Posterior cingulate gyrus (tissue), 11 donors: Measurements from ENCODE around the gene NFE2L1.
A peak's percentile ranks its signal among the peaks of the same experiment; 100 is the strongest.
"Not testable (repeated sequence)": the region's sequence is repeated elsewhere in the genome, so short reads cannot be mapped to it uniquely, and the experiment has no call there.

Experiments used
- DNase-seq, 10 donors: peaks; one replicate each; pipeline versions ENCODE4 v3.0.0 to v3.0.0-alpha.2; 2020 to 2021; ENCODE audit warnings: mixed read lengths in 3 of 10
- intact Hi-C: fragments of 100-400 bp; cut with DNase I; formaldehyde crosslinking; loops from one replicate; pipeline ENCODE4 v1.15.1; 2023

NFE2L1 gene

GRCh38 chr17:48064638-48065037, 16.5 kb downstream of the NFE2L1 start:
- no peak for DNase-seq
- intact Hi-C loops: no loop called here

- intact Hi-C loops: no loop called here
- DNase-seq: no peak
Observed at GRCh38 chr17:48066192-48066591, 18.0 kb downstream of the NFE2L1 start.

DNA sequence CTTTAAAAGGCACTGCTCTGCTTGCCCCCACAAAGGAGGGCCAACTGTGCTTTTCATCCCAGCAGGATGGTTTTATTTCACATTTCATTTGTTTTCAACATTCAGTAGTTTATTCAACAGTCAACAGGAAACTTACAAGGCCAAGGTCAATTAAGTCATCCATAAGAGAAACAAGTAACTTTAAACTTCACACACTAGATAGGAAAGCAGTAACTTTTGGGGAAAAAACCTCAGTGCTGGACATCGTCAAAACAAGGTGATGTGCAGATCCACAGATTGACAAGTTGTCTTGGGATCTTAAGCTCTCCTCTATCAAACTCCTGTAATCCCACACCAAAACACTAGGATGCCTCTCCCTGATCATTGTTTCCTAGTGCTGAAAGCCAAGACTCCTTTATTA, 18.5 kb downstream of the NFE2L1 start:
- intact Hi-C loops: no loop called here
- DNase-seq: no peak

DNA sequence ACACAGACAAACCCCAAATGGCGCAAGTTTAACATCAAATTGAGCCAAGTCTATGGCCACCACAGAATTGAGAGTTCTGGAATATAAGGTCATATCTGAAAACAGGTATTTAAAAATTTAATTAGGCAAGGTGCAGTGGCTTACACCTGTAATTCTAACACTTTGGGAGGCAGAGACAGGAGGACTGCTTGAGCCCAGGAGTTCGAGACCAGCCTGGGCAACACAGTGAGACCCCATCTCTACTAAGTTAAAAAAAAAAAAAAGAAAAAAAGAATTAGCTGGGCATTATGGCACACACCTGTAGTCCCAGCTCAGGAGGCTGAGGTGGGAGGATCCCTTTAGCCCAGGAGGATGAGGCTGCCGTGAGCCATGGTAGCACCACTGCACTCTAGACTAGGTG, 19.1 kb downstream of the NFE2L1 start:
- intact Hi-C loops: no loop called here
- no peak for DNase-seq

DNA sequence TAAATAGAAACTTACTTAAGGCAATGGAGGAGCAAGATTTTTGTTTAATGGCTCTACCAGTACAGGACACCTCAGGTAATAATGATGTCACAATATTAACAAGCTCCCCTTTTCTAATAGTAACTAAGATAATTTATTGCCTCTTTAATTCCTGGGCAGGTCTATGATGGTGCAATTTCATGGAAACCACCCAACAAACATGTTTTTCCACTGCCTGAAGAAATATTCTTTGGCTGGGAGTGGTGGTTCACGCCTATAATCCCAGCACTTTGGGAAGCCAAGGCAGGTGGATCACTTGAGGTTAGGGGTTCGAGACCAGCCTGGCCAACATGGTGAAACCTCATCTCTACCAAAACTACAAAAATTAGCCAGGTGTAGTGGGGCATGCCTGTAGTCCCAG, 19.6 kb downstream of the NFE2L1 start:
- DNase-seq, intact Hi-C loops: not testable (repeated sequence)

DNA sequence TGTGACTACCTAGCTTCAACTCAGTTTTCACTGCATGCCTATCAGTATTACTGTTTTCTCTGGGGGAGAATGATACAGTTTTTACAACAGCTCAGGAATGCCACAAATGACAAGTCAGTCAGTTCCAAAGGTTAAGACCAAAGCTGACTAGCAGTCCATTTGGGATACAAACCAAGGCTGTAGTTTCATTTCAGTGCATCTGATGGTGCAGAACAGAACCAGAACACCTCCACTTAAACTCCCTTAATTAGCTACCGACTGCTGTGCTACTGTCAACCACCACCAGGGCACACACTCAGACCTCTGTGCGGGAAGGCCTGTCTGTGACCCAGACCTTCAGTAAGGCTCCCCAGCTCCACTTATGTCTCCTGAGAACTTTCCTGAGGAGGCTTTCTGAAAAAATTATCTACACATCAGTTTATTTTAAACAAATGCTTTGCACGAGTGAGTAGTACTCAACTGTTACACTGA, 20.4 kb downstream of the NFE2L1 start:
- intact Hi-C loops: no loop called here
- DNase-seq: peak in 1 of 10 donors; percentile 1

- DNase-seq: no peak
- intact Hi-C loops: no loop called here
Observed at GRCh38 chr17:48070195-48070594, 22.0 kb downstream of the NFE2L1 start.

DNA sequence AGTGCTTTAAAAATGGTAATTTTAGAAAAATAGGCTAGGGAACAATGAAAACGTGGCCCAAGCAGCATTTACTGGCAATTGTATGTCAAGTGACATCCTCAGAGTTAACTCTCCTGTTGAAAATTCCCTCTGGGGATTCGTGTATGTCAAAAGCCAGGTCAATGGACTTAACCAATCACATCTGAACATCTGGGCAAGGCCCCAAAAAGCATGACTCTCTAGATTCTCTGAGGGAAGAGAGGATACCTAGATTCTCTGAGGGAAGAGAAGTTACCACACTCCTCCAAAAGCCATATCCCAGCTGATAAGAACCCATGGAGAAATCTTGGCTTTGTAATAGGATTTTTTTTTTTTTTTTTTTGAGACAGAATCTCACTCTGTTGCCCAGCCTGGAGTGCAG, 23.5 kb downstream of the NFE2L1 start:
- no peak for DNase-seq

DNA sequence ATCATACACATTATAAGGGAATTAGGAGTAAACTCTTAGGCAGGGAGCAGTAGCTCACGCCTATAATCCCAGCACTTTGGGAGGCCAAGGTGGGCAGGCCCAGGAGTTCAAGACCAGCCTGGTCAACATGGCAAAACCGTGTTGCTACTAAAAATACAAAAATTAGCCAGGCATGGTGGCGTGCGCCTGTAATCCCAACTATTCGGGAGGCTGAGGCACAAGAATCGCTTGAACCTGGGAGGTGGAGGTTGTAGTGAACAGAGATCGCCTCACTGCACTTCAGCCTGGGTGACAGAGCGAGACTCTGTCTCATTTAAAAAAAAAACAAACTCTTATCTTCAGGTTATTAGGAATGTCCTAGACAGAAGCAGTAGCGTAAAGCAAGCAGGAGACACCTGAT, 24.7 kb downstream of the NFE2L1 start:
- DNase-seq: peak in 1 of 10 donors; percentile 51
- intact Hi-C loops: not testable (repeated sequence)

More for the DNA sequence above, 23.5 kb downstream of the NFE2L1 start:
- intact Hi-C loops: no loop called here

DNA sequence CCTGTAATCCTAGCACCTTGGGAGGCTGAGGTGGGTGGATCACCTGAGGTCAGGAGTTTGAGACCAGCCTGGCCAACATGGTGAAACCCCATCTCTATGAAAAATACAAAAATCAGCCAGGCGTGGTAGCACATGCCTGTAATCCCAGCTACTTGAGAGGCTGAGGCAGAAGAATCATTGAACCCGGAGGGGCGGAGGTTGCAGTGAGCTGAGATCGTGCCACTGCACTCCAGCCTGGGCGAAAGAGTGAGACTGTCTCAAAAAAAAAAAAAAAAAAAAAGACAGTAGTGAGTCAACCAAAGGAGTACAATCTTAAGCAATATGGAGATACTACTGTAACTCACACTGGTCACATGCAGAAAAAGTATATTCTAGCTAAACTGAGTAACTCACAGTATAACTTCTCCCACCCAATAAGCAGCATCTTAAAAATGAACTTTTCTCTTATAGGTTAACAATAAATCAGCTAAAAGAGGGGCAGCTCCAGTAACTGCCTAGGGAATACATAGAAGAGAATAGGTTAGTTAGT, 25.5 kb downstream of the NFE2L1 start:
- peak in 1 of 10 donors; percentile 14 for DNase-seq
- intact Hi-C loops: loop anchor here (1.0 kb wide), 1 partner anchor 47 kb away; no protein-coding TSS in a partner anchor

DNA sequence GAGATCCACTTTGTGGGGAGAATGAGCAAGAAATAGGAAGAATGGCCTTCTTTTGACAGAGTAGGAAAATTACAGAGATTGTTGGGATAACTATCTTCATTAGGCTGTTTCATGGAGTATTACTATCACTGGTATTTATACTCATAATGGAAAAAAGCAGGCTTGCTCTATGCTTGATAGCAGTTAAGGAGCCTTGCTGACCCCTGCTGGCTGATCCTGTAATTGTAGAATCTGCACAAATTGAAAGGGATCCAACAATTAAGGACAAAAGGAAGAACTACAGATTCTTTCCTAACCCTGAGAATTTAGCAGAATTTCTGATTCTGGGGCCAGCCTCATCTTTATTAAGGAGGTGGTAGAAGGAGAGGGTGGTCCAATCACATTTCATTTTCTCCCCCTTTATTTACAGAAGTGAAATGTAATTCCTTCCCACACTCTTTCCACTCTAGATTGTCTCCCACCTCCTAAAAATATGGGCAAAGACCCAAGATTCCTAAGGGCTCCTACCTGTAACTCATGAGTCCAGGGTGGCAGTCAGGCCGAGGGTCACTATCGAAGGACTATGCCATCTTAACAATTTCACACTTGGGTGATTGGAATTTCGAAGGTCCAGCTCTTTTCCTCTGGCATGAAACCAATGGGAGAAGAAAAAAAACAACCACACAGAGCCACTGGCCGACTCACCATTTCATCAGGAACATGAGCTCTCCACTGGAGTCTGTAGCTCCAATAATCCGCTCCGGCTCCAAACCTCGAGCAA, 26.3 kb downstream of the NFE2L1 start:
- intact Hi-C loops: loop anchor here (1.0 kb wide), 1 partner anchor 48 kb away; no protein-coding TSS in a partner anchor
- peak in 7 of 10 donors; percentile 57 to 89 (median 70) for DNase-seq

GRCh38 chr17:48077152-48077551, 29.0 kb downstream of the NFE2L1 start:
- intact Hi-C loops: not testable (repeated sequence)
- DNase-seq: peak in 1 of 10 donors; percentile 10

DNA sequence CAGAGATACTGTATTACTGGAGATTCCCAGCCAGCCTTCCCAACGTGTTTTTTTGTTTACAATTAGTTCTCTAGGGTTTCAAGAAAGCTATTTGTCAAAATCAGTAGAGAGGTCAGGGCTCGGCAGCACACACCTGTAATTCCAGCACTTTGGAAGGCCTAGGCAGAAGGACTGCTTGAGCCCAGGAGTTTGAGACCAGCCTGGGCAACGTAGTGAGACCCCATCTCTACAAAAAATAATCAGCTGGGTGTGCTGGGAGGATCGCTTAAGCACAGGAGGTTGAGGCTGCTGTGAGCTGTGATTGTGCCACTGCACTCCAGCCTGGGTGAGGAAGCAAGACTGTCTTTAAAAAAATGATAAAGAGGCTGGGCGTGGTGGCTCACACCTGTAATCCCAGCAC, 33.7 kb downstream of the NFE2L1 start:
- DNase-seq: no peak
- intact Hi-C loops: loop anchor here (5.0 kb wide), 1 partner anchor 50 kb away; no protein-coding TSS in a partner anchor

GRCh38 chr17:48084932-48085331, 36.8 kb downstream of the NFE2L1 start:
- DNase-seq: no peak
- intact Hi-C loops: loop anchor here (5.0 kb wide), 1 partner anchor 47 kb away; no protein-coding TSS in a partner anchor

DNA sequence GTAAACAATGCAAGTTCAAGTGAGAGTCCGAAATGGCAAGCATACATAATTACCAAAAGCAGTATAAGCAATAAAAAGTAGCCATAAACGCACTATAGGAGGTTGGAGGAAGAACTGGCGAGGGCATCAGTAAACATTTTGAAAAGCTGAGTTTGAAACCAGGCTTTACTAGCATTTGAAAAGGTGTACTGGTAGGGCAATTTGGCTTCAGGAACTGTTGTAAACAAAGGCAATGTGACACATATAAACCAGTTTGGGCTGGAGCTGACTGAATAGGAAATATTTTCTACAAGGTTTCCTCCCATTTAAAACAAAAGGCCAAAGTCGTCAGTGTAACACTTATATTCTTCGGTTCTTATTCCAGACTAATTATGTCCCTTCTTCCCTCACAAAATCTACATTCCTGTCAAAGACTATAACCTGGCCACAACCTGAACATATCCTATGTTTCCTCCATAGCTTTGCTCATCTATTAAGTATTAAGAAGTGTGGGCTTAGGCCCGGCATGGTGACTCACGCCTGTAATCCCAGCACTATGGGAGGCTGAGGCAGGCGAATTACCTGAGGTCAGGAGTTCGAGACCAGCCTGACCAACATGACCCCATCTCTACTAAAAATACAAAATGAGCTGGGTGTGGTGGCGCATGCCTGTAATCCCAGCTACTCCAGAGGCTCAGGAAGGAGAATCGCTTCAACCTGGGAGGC, 45.3 kb downstream of the NFE2L1 start:
- intact Hi-C loops: no loop called here
- DNase-seq: no peak

- DNase-seq: no peak
- intact Hi-C loops: no loop called here
Observed at GRCh38 chr17:48095611-48096010, 47.5 kb downstream of the NFE2L1 start.

DNA sequence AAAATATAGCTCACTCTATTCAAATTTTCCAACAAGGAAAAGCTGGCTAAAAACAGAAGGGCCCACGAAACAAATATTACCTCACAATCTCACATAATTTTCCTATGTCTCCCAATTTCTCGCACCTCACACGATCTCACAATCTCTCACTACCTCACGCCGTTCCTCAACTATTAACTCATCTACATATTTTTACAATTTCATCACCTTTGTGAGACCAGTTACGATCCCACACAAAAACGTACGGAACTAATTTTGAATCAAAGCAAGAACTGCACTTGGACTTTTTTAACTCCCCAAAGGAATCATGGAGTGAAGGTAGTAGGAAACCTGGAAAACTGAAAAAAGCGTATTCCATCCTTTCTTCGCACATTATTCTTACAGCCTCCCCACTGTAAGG, 52.0 kb downstream of the NFE2L1 start:
- DNase-seq: no peak
- intact Hi-C loops: loop anchor here (5.0 kb wide), 1 partner anchor 732 kb away; the partner anchor contains the start of gene CALCOCO2

DNA sequence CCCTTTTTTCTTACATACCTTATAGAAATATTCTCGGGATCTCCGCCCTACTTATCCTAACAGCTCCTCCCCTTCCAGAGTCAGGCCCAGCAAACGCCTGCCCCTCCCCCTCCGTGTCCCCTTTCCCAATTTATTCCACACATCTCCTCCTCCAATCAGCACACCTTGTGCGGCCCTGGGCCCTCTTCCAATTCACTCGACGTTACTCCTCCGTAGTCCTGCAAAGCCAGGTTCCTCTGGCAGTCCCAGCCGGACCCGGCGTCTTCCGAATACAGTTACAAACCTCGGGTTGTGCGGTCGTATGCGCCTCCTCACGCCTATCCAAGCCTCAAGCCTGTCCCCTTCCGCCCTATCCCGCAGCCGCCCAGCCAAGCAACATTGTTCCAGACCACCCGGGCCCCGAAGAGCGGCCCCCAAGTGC, 52.4 kb downstream of the NFE2L1 start:
- intact Hi-C loops: loop anchor here (5.0 kb wide), 1 partner anchor 732 kb away; the partner anchor contains the start of gene CALCOCO2
- DNase-seq: peak in 7 of 10 donors; percentile 19 to 89 (median 43)

- intact Hi-C loops: loop anchor here (5.0 kb wide), 1 partner anchor 731 kb away; the partner anchor contains the start of gene CALCOCO2
- peak; percentile 92 to 99 (median 94) for DNase-seq
Observed at GRCh38 chr17:48101012-48101720, 53.0 kb downstream of the NFE2L1 start, which contains the start of gene CBX1. TSS of gene CBX1 (minus strand) at chr17:48101478. CDS start at chr17:48077004, 24,474 bp downstream.
